Measurements from ENCODE around the gene UBN2.

UBN2 gene

GRCh38 chr7:139259142-139259541, 28.1 kb downstream of the UBN2 start:
- Histone ChIP-seq H3K9me3 (no peaks in the 10 kb centered on the region), H3K27ac (no peak overlapping the region), H3K36me3 (peaks cover 40 to 79% (median 58%) of the 10 kb centered on the region in 3 donors), H3K4me3 (no peak overlapping the region), H3K4me1 (peaks cover 0 to 16% (median 0%) of the 10 kb centered on the region in 4 donors), H3K27me3 (no peaks in the 10 kb centered on the region)
- no peak for DNase-seq
- intact Hi-C loops (cut with DNase I; ENCODE audit: low total_unique reads): no loop called here
- TF ChIP-seq, protein P1, sequence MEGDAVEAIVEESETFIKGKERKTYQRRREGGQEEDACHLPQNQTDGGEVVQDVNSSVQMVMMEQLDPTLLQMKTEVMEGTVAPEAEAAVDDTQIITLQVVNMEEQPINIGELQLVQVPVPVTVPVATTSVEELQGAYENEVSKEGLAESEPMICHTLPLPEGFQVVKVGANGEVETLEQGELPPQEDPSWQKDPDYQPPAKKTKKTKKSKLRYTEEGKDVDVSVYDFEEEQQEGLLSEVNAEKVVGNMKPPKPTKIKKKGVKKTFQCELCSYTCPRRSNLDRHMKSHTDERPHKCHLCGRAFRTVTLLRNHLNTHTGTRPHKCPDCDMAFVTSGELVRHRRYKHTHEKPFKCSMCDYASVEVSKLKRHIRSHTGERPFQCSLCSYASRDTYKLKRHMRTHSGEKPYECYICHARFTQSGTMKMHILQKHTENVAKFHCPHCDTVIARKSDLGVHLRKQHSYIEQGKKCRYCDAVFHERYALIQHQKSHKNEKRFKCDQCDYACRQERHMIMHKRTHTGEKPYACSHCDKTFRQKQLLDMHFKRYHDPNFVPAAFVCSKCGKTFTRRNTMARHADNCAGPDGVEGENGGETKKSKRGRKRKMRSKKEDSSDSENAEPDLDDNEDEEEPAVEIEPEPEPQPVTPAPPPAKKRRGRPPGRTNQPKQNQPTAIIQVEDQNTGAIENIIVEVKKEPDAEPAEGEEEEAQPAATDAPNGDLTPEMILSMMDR (IDR thresholded peaks at IDR 0.05): no peak

DNA sequence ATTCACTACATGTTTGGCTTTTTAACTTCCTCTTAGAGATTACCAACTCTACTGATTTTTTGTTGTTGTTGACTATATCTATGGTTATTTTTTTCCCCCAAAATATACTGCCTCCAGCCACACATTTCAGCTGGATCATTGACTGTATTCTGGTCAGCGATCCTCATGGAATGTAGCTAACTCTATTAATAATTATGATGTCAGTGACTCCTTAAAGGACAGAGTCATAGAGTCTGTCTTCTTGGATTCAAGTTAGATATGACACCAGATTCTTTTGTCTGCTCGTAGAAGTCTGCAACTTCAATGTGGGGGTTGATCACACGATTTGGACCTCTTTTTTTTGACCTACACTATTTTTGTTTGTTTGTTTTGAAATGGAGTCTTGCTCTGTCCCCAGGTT, 33.2 kb downstream of the UBN2 start:
- H3K36me3 ChIP-seq: peaks cover 51 to 91% (median 82%) of the 10 kb centered on the region in 3 donors
- no peak for DNase-seq
- TF ChIP-seq, protein P1 (IDR thresholded peaks at IDR 0.05): no peak
- H3K4me3 ChIP-seq: no peak overlapping the region
- no peaks in the 10 kb centered on the region for H3K27me3 ChIP-seq
- H3K9me3 ChIP-seq: no peaks in the 10 kb centered on the region
- peaks cover 0 to 11% (median 0%) of the 10 kb centered on the region in 4 donors for H3K4me1 ChIP-seq
- intact Hi-C loops (cut with DNase I; ENCODE audit: low total_unique reads): no loop called here
- no peak overlapping the region for H3K27ac ChIP-seq

GRCh38 chr7:139265673-139266072, 34.6 kb downstream of the UBN2 start:
- intact Hi-C loops (cut with DNase I; ENCODE audit: low total_unique reads): no loop called here
- no peaks in the 10 kb centered on the region for H3K9me3 ChIP-seq
- no peaks in the 10 kb centered on the region for H3K27me3 ChIP-seq
- no peak for DNase-seq
- H3K4me3 ChIP-seq: no peak overlapping the region
- peaks cover 0 to 11% (median 0%) of the 10 kb centered on the region in 4 donors for H3K4me1 ChIP-seq
- TF ChIP-seq, protein P1 (IDR thresholded peaks at IDR 0.05): no peak
- H3K36me3 ChIP-seq: peaks cover 54 to 91% (median 82%) of the 10 kb centered on the region in 3 donors
- H3K27ac ChIP-seq: no peak overlapping the region

GRCh38 chr7:139271718-139272628, 40.9 kb downstream of the UBN2 start:
- TF ChIP-seq, protein P1 (IDR thresholded peaks at IDR 0.05): no peak
- H3K4me3 ChIP-seq: peak overlapping the region; percentile 30 to 36
- H3K36me3 ChIP-seq: peaks cover 48 to 94% (median 65%) of the 10 kb centered on the region in 3 donors
- intact Hi-C loops (cut with DNase I; ENCODE audit: low total_unique reads): no loop called here
- DNase-seq: no peak
- H3K27me3 ChIP-seq: no peaks in the 10 kb centered on the region
- H3K9me3 ChIP-seq: no peaks in the 10 kb centered on the region
- peaks cover 0 to 15% (median 0%) of the 10 kb centered on the region in 4 donors for H3K4me1 ChIP-seq
- H3K27ac ChIP-seq: peak overlapping the region; percentile 71 to 73

DNA sequence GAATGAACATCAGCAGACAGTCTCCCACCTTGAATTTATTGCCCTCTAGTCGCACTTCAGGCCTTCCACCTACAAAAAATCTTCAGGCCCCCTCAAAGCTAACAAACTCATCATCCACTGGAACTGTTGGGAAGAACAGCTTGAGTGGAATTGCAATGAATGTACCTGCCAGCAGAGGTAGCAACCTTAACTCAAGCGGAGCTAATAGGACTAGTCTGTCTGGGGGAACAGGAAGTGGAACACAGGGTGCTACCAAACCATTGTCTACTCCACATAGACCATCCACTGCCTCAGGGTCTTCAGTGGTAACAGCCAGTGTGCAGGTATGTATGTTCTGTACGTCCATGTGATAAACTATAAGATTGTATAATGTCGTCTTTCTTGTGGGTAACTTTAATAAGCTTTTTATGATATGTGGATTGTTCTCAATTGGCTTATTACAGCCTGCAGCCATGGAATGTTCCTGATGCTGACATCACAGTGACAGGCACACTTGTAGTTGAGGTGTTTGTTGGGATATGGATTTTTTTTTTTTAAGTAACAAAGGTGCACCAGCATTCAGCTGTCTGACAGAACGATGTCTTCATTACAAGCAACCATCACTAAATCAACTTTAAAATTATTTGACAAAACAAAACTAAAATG, 53.3 kb downstream of the UBN2 start:
- H3K27me3 ChIP-seq: no peaks in the 10 kb centered on the region
- H3K4me1 ChIP-seq: no peaks in the 10 kb centered on the region
- intact Hi-C loops (cut with DNase I; ENCODE audit: low total_unique reads): no loop called here
- no peak overlapping the region for H3K4me3 ChIP-seq
- DNase-seq: no peak
- TF ChIP-seq, protein P1 (IDR thresholded peaks at IDR 0.05): no peak
- peaks cover 36 to 50% (median 45%) of the 10 kb centered on the region in 3 donors for H3K36me3 ChIP-seq
- no peak overlapping the region for H3K27ac ChIP-seq
- no peaks in the 10 kb centered on the region for H3K9me3 ChIP-seq
